D721Med (cell line): ENCODE data around the gene GUCY2D.

ENCODE experiments used
- DNase-seq: peaks from one replicate; pipeline ENCODE4 v3.0.0; 2011; ENCODE audit warnings: low spot score; ENCODE audit not compliant: insufficient read length
- FAIRE-seq: peaks from 2 replicates; lab custom pipeline; 2011; peaks lifted over from hg19 to GRCh38; lab: Jason Lieb, UNC
- TF ChIP-seq, protein P1 (sequence below): IDR thresholded peaks from 2 replicates; pipeline ENCODE4 v1.5.1; 2012; ENCODE audit warnings: mild to moderate bottlenecking, control low read depth; ENCODE audit not compliant: insufficient read depth; ENCODE audit errors: missing control alignments

GUCY2D gene

DNA sequence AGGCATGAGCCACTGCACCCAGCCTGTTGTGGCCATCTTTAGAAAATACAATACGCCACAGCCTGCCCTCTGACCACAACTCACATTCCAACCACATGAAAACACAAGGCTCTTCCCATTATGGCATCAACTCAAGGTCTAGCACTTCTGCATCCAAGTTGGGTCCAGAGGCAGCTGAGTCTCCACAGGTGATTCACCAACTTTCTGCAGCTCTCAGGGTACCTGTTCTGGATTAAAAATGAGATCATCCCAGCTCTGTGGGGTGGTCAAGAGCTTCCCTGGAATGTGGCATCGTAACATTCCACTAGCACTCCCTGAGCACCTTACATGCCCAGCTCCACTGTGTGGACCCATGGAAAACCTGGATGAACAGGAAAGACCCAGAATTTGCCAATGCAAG lies 9.9 kb upstream of the GUCY2D start:
- FAIRE-seq (no peak), DNase-seq (no peak)
- TF ChIP-seq, protein P1, sequence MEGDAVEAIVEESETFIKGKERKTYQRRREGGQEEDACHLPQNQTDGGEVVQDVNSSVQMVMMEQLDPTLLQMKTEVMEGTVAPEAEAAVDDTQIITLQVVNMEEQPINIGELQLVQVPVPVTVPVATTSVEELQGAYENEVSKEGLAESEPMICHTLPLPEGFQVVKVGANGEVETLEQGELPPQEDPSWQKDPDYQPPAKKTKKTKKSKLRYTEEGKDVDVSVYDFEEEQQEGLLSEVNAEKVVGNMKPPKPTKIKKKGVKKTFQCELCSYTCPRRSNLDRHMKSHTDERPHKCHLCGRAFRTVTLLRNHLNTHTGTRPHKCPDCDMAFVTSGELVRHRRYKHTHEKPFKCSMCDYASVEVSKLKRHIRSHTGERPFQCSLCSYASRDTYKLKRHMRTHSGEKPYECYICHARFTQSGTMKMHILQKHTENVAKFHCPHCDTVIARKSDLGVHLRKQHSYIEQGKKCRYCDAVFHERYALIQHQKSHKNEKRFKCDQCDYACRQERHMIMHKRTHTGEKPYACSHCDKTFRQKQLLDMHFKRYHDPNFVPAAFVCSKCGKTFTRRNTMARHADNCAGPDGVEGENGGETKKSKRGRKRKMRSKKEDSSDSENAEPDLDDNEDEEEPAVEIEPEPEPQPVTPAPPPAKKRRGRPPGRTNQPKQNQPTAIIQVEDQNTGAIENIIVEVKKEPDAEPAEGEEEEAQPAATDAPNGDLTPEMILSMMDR: no peak

GRCh38 chr17:7992924-7993323 lies 9.5 kb upstream of the GUCY2D start:
- FAIRE-seq: no peak
- TF ChIP-seq, protein P1: no peak

GRCh38 chr17:7993972-7994589 lies 8.3 kb upstream of the GUCY2D start:
- TF ChIP-seq, protein P1: no peak
- DNase-seq: no peak
- FAIRE-seq: peak; percentile 88

More at GRCh38 chr17:7992924-7993323, 9.5 kb upstream of the GUCY2D start:
- DNase-seq: no peak

GRCh38 chr17:7995724-7996123 lies 6.7 kb upstream of the GUCY2D start:
- no peak for FAIRE-seq
- no peak for DNase-seq
- TF ChIP-seq, protein P1: no peak

- FAIRE-seq (no peak), DNase-seq (no peak)
- TF ChIP-seq, protein P1: peak; percentile 36
These were observed 5.2 kb upstream of the GUCY2D start for GRCh38 chr17:7997186-7997585.

- DNase-seq (no peak), FAIRE-seq (no peak)
- TF ChIP-seq, protein P1: no peak
These were observed 542 bp downstream of the GUCY2D start for GRCh38 chr17:8002721-8003593.
